Erythroblast (primary cell): ENCODE measurements around the gene RDH11.

Experiments used
- DNase-seq, 2 experiments: peaks; one replicate each; lab custom pipeline; 2025; lab: John Stamatoyannopoulos, UW
- GATA1 ChIP-seq: IDR thresholded peaks from 2 replicates; pipeline ENCODE4 v1.6.1; 2011; ENCODE audit warnings: low read depth, mild to moderate bottlenecking, control low read depth, low read length, moderate library complexity
- POLR2A ChIP-seq: IDR thresholded peaks from 2 replicates; pipeline ENCODE4 v1.6.1; 2011; ENCODE audit warnings: mild to moderate bottlenecking, low read length

RDH11 gene

DNA sequence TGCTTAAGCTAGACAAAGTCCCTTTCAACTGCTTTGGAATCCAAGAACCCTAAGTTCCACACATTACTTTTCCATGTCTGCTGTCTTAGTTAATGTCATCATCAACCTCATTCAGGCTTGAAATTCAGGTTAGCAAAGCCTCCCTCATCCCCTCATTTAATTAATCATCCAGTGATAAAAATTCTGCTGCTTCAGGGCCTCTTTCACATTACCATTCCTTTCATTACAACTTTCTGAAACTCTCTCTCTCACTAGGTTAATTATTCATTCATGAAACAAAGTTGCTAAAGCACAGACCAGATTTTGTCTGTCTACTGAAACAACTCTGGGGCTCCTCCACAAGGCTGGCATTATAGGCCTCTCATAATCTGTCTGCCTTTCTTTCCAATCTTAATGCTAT is 11.7 kb downstream of the RDH11 start:
- no peak for TF ChIP-seq GATA1
- TF ChIP-seq POLR2A = no peak
- DNase-seq = no peak

DNA sequence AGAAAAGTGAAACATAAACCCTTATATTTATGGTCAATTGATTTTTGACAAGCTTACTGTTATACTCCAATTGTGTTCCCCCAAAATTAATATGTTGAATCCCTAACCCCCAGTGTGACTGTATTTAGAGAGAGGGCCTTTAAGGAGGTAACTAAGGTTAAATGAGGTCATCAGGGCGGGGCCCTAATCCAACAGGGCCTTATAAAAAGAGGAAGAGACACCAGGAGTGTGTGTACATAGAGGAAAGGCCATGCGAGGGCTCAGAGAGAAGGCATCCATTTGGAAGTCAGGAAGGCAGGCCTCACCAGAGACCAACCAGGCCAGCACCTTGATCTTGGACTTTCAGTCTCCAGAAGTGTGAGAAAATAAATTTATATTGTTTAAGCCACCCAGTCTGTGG is 14.6 kb downstream of the RDH11 start:
- DNase-seq = peak; percentile 77 to 82
- no peak for TF ChIP-seq POLR2A
- no peak for TF ChIP-seq GATA1

DNA sequence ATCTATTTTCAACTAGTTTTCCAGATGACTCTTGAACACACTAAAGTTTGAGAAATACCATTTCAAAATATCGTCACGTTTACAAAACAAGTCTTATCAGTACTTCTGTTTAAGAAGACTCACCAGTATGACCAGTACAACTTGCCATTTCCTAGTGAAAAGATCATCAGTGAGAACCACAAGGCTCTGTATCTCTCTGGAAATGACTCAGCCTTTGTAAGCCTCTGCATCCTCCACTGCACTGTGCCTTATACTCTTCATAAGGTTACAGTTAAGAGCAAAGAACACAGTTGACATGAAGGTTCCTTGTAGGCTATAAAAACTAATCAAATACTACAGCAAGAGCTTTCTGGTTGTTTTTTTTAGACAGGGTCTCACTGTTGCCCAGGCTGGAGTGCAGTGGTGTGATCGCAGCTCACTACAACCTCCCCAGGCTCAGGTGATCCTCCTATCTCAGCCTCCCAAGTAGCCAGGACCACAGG is 15.4 kb downstream of the RDH11 start:
- TF ChIP-seq GATA1 (no peak), POLR2A (peak; percentile 56)
- peak; percentile 94 to 95 for DNase-seq

DNA sequence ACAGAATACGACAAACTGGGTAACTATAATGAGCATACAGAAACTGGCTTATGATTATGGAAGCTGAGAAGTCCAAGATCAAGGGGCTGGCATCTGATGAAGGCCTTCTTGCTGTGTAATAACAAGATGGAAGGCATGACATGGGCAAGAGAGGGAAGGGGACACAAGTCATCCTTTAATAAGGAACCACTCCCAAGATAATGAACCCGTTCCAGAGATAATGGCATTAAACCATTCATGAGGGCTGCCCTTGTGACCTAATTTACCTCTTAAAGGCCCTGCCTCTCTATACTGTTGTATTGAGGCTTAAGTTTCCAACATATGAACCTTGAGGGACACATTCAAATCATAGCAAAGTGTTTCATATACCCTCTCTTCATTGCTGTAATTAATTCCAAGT is 16.6 kb downstream of the RDH11 start:
- peak; percentile 62 to 68 for DNase-seq
- TF ChIP-seq POLR2A = no peak
- TF ChIP-seq GATA1 = no peak

DNA sequence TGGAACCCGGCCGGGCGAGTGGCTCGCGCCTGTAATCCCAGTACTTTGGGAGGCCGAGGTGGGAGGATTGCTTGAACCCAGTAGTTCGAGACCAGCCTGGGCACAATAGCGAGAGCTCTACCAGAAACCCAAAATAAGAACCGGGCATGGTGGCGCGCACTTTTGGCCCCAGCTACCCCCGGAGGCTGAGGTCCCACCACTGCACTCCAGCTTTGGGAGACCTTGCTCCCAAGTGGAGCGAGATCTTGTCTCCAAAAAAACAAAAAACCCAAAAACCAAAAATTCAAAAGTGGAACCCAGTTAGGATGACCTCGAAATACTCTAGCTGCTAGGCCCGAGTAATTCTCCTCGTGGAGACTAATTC is 20.4 kb downstream of the RDH11 start:
- peak; percentile 42 to 64 for DNase-seq
- TF ChIP-seq POLR2A (no peak), GATA1 (no peak)

DNA sequence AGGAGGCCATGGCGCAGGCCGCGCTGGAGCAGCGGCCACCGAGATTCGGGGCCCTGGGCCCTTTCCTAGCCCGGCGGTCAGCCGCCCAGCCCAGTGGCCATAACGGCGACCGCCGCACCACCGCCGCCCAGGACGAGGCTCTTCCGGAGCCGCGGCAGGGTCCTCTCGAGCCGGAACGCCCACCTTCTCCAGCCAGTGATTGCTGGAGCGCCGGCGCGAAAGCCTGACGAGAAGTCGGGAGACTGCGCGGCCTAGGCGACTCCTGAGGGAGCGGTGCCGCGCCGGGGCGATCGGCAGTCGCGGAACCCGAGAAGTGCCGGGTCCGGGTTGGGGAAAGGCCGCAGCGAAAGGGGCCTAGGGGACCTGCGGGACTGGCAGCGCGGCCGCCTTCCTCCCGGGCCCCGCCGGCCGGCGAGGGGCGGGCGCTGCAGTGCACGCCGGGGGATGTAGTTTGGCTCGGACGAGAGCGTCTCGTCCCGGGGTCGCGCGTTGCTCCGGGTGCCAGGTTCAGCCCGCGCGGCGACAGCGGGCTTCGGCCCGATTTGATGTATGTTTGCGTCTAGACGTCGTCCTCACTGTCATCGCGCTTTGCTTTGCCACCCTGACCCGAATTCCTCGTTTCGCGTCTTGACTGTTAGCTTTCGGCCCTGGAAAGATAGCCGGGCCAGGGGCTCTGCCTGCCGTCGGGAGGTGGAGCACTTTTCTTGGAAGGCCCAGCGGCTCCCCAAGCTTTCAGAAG is 20.9 kb downstream of the RDH11 start, which contains the start of gene VTI1B:
Gene VTI1B (minus strand): TSS at position 153 of the 739 bp plus-strand sequence. CDS start 143 bp downstream, at position 10.
- DNase-seq = peak; percentile 87 to 93
- TF ChIP-seq GATA1 (no peak), POLR2A (peak; percentile 79)

- TF ChIP-seq GATA1 (no peak), POLR2A (no peak)
- peak; percentile 66 to 83 for DNase-seq
Observed at GRCh38 chr14:67674139-67674479, 21.5 kb downstream of the RDH11 start.

DNA sequence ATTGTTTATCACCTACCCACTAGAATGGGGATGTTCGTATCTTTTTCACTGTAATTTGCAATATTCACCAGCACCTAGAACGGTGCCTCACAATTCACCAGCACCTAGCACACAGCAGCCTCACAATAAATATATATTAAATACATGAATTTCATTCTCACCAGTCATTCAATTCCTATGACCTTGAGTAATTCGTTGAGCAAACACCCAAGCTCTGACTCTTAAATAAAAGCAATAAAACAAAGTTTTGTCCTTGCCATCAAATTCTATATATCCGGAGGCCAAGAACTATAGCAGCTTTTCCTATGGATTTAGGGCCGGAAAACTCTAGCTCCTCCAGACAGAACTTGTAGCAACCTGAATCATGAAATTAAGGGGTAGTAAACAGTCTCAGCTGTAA is 22.1 kb downstream of the RDH11 start:
- TF ChIP-seq GATA1 (no peak), POLR2A (no peak)
- no peak for DNase-seq

DNA sequence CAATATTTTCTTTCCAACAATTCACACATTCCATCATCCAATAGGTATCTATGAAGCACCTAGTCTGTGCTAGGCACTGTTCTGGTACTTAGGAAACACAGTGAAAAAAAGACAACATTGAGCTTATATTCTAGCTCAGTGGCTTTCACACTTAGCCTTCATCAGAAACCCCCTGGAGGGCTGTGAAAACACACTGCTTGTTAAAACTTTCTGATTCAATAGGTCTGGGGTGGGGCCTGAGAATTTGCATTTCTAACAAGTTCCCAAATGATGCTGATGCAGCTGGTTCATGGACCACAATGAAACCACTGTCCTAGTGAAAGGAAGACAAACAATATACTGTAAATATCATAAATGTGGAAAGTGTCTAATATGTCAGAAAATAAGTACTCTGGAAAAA is 27.0 kb downstream of the RDH11 start:
- DNase-seq = no peak
- TF ChIP-seq GATA1 (no peak), POLR2A (no peak)

DNA sequence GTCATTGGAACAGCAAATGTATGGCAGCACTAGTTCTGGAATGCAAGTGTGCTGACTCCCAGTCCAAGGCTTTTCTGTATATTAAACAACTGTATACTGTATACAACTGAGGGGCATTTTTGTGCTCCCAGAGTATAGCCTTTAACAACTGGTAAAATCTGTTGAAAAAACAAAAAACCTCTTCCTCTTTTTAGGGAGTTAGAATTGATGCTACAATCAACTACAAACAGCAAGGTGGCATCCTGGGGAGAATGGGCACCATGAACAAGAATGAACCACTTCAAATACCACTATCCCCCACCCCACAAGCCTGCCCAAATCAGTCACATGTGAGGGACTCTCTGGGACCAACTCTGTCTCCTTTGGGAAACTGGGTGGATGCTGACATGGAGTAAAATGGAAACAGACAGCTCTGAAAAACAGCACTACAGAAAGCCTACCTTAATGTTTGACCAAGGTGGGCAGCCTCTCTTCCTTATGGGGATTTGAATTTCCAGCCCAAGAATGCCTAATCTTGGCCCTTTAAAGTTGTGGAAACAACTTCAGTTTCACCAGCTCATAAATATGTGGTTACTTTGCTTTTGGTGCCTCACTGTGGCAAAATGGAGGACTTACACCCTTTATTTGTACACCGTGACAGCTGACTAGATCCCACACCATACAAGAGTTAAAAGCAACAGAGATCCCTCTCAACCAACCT is 28.7 kb downstream of the RDH11 start:
- peak; percentile 80 to 89 for DNase-seq
- TF ChIP-seq GATA1 (no peak), POLR2A (no peak)

GRCh38 chr14:67665868-67666267 is 29.7 kb downstream of the RDH11 start:
- TF ChIP-seq POLR2A = no peak
- TF ChIP-seq GATA1 = no peak
- DNase-seq = peak; percentile 24 to 66

DNA sequence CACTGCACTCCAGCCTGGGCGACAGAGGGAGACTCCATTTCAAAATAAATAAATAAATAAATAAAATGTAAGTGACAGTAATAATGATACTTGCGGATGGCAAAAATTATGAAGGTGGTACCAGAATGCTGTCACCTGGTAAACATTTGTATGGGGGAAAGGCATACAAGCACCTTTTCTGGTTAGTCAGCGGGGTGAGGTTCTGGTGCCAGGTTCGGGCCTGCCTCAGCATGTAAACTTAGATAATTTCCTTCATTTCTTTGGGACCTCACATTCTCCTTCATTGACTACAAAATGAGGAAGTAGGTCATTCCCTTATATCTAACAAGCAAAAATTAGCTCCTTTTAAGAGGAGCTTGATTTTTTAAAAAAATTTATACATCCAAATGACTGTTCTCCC is 31.9 kb downstream of the RDH11 start:
- no peak for DNase-seq
- TF ChIP-seq GATA1 (no peak), POLR2A (no peak)

- TF ChIP-seq GATA1 (no peak), POLR2A (no peak)
- DNase-seq = no peak
Observed at GRCh38 chr14:67653651-67654280, 41.8 kb downstream of the RDH11 start.

DNA sequence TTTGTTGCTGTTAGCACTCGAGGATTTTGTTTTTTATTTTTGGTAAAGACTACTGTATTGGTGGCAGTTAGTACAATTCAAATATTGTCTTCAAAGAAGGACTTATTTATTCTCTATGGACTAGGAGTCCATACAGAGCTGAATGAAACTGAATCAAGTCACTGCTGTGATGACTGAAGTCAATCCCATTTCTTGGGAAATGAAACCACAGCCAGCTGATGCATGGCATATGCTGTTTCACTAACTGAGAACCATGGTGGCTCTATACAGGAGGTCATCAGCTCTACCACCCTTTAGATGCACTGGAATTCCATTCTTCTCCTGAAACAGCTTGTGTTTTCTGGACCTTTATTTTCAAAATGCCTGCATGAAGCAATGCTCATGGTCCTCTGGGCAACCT is 43.4 kb downstream of the RDH11 start:
- DNase-seq = no peak
- TF ChIP-seq POLR2A (no peak), GATA1 (no peak)
